Neural progenitor cell (in vitro differentiated cells): Measurements from ENCODE around the gene CRYZL1.

ENCODE experiments used
- EZH2 ChIP-seq: fragments of 200-600 bp; sonication (generic); IDR thresholded peaks from 2 replicates; pipeline ENCODE4 v1.6.1; 2017; ENCODE audit warnings: antibody characterized with exemption, mild to moderate bottlenecking, moderate library complexity
- EZH2phosphoT487 ChIP-seq: fragments of 200-600 bp; sonication (generic); IDR thresholded peaks from 2 replicates; pipeline ENCODE4 v1.6.1; 2017; ENCODE audit warnings: antibody characterized with exemption
- TF ChIP-seq, protein P1 (sequence below): fragments of 200-600 bp; sonication (generic); IDR thresholded peaks from 2 replicates; pipeline ENCODE4 v1.5.1; 2017; ENCODE audit warnings: antibody characterized with exemption, mild to moderate bottlenecking

DNA sequence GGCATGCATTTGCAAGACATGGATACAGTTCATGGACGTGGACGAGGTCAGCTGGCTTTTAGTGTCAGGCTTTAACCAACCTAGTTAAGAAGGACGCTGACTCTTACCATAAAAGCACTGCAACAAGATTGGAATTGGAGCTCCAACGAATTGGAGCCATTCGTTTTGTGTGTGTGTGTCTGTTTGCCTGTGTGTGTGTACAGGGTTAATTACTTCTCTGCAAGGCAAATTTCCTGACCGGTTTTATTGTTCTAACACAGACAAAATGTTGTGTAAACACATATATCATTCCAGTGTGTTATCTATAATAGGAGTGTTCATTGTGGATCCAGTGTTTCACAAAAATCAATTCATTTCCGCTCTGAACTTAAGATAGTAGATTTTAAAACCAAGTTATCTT is 8.7 kb upstream of the CRYZL1 start:
- TF ChIP-seq, protein P1, sequence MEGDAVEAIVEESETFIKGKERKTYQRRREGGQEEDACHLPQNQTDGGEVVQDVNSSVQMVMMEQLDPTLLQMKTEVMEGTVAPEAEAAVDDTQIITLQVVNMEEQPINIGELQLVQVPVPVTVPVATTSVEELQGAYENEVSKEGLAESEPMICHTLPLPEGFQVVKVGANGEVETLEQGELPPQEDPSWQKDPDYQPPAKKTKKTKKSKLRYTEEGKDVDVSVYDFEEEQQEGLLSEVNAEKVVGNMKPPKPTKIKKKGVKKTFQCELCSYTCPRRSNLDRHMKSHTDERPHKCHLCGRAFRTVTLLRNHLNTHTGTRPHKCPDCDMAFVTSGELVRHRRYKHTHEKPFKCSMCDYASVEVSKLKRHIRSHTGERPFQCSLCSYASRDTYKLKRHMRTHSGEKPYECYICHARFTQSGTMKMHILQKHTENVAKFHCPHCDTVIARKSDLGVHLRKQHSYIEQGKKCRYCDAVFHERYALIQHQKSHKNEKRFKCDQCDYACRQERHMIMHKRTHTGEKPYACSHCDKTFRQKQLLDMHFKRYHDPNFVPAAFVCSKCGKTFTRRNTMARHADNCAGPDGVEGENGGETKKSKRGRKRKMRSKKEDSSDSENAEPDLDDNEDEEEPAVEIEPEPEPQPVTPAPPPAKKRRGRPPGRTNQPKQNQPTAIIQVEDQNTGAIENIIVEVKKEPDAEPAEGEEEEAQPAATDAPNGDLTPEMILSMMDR = no peak
- no peak for TF ChIP-seq EZH2phosphoT487
- TF ChIP-seq EZH2 = no peak
